ENCODE data around the gene NGEF.

NGEF gene

DNA sequence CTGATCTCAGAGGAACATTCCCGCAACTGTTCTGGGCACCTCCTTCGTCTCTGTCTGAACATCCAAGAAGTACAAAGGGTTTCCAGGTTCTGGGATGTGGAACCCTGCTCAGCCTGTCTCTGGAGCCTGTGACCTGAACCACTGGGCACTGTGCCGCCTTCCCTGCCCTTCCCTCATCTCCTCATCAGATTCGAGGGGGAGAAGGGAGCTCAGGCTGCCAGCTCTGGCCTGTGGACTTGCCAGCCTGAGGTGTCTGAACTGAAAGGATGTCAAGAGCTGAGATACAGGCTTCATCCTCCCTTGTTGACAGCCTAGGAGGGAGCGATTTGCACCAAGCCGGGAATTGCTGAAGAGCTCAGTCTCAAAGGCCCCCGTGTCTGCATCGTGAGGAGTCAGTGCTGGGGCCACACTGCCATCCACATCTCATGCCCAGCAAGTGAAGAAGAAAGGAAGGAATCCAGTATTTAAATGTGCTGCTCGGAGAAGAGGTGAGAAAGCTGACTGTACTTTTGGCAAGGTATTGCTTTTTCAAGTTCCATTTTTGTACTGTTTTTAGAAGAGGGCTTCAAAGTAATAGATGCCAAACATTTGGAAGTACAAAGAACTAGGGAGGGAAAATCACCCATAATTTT is 32.0 kb upstream of the NGEF start:
- FAIRE-seq: no peak

DNA sequence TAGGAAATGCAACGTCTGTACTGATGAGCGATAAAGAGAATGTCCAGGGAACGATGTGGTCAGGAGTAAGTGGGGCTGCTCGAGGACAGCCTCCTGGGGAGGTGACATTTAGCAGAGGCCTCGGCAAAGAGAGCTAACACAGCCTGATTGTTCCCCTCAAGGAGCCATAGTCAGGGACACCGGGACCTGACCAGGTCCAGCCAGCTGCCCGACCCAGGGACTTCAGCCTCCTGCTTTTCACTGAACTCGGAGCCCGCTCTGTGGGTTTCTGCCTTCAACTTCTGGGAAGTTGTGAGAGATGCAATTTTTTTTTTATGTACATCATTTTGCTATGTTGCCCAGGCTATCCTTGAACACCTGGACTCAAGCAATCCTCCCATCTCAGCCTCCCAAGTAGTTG is 29.5 kb upstream of the NGEF start:
- FAIRE-seq: no peak

DNA sequence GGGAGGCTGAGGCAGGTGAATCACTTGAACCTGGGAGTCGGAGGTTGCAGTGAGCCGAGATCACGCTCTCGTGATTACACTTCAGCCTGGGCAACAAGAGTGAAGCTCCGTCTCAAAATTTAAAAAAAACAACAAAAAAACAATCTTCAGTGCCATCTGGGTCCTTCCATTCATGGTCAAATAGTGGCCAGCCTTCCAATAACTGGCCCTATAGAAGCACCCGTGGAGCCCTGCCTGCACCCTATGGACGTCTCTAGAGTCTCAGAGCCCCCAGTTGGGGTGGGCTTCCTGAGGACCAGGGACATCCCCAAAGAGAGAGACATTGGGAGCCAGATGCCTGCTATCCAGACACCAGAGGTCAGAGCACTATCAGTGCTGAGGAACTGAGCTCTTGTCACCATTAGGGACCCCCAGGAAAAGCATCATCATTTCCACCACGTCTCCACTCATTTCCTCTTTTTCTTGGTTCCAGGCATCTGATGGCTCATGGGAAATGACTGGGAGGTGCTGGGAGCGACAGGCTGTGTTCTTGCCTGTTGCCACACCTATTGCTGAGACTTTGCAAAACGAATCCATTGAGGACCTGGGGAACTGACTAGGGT is 28.8 kb upstream of the NGEF start:
- no peak for FAIRE-seq

DNA sequence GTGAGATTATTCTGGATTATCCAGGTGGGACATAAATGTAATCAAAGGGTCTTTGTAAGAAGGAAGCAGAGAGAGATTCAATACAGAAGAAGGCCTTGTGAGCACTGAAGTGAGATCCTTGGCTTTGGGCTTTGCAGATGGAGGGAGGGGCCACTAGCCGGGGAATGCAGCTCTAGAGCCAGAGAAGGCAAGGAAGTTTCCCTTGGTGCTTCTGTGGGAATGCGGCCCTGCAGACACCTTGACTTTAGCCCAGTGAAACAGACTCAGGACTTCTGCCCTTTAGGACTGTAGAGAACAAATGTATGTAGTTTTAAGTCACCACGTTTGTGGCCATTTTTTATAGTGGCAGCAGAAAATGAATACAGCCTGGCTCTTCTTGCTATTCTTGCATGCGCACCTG is 27.5 kb upstream of the NGEF start:
- FAIRE-seq: no peak

DNA sequence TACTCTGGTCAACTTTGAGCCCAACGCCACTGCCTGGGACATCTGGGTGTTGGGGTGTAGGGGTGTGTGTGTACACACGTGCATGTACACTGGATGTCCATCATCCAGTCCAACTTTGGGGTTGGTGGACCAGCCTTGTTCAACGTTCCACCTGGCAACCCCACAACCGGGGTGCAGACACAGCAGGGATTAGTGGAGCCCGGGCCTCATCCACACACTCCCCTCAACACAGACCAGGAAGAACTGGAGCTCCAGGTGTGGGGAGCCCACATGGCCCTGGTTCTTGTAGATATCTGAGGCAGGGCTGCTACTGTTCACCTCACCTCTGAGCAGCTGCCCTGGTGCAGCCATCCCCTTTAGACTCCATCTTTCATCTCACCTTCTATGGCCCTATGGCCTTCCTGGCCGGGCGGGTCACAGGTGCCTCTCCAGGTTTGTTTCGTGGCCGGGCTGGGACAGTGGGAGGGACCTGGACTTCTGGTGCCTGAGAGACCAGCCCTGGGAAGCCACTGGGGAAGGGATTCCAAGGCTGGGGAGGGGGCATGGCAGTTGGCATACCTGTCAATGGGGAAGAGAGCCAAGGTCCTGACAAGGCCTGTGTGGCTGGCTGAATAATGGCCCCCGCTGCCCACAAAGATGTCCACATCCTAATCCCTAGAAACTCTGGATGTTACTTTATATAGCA is 26.9 kb upstream of the NGEF start:
- no peak for FAIRE-seq

DNA sequence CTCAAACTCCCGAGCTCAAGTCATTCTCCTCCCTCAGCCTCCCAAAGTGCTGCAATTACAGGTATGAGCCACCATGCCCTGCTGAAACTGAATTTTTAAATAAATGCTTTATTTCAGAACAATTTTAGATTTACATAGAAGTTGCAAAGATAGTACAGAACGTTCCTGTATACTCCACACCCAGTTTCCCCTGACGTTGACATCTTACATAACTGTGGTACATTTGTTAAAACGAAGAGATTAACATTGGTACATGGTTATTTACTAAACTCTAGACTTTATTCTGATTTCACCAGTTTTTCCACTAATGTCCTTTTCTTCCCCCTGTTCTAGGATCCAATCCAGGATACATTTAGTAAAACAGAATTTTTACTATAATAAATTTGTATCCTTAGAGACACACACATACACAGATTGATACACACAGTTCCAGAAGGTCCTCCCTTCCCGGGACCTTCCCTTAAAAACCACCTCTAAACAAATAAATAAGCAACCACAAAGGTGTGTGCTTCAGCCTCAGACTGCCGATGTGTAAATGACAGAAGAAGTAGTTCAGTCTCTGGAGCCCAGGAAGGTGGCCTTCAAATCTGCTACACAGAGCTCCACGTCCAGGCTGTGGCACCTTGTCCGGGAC is 26.3 kb upstream of the NGEF start:
- no peak for FAIRE-seq

DNA sequence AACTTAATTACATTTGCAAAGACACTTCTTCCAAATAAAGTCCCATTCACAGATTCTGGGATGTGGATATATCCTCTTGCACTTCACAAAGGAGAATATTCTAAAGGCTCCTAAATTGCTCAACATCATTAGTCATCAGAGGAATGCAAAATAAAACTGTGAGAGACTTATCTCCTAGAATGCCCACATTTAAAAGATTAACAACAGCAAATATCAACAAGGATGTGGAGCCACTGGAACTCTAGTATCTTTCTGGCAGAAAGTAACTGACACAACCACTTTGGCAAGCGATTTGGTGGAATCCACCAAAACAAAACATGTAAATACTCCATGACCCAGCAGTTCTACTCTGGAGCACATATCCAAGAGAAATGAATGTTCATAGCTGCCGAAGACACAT is 24.0 kb upstream of the NGEF start:
- no peak for FAIRE-seq

DNA sequence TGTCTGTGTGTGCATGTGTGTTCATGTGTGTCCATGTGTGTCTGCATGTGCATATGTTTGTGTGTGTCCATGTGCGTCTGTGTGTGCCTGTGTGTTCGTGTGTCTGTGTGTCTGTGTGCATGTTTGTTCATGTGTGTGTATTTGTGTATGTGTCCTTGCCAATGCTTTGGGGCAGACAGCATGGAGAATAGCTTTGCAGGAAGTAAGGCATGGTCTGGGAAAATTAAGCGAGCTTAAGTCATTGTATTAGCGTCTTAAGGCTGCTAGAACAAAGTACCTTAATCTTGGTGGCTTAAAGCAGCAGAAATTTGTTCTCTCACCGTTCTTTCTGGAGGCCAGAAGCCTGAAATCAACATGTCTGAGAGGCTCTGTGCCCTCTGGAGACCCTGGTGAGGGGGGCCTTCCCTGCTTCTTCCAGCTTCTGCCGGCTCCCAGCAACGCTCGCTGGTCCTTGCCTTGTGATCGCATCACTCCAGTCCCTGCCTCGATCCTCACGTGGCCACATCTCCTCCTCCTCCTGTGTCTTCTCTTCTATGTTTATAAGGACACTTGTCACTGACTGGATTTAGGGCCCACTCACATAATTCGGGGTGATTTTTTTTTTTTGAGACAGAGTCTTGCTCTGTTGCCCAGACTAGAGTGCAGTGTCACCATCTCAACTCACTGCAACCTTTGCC is 23.2 kb upstream of the NGEF start:
- FAIRE-seq: no peak

DNA sequence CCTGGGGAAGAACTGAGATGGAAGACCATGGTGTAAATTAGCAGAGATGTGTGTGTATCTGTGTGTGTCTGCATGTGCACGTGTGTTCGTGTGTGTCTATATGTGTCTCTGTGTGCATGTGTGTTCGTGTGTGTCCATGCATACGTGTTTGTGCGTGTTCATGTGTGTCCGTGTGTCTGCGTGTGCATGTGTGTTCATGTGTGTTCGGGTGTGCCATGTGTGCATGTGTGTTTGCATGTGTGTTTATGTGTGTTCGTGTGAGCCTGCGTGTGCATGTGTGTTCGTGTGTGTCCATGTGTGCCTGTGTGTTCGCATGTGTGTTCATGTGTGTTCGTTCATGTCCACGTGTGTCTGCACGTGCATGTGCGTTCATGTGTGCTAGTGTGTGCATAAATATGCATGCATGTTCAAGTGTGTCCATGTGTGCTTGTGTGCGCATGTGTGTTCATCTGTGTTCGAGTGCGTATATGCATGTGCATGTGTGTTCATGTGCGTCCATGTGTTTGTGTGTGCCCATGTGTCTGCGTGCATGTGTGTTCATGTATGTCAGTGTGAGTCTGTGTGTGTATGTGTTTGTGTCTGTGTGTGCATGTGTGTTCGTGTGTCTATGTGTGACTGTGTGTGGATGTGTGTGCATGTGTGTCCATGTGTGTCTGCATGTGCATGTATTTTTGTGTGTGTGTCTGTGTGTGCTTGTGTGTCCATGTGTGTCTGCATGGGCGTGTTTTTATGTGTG is 22.5 kb upstream of the NGEF start:
- FAIRE-seq: no peak

DNA sequence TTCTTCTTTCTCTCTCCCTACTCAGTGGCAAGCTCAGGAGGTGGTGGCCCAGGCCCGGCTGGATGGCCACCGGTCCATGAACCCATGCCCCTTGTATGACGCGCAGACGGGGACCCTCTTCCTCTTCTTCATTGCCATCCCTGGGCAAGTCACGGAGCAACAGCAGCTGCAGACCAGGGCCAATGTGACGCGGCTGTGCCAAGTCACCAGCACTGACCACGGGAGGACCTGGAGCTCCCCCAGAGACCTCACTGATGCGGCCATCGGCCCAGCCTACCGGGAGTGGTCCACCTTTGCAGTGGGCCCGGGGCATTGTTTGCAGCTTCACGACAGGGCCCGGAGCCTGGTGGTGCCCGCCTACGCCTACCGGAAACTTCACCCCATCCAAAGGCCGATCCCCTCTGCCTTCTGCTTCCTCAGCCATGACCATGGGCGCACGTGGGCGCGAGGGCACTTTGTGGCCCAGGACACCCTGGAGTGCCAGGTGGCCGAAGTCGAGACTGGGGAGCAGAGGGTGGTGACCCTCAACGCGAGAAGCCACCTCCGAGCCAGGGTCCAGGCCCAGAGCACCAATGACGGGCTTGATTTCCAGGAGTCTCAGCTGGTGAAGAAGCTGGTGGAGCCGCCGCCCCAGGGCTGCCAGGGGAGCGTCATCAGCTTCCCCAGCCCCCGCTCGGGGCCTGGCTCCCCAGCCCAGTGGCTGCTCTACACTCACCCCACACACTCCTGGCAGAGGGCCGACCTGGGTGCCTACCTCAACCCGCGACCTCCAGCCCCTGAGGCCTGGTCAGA is 21.2 kb upstream of the NGEF start:
- no peak for FAIRE-seq

DNA sequence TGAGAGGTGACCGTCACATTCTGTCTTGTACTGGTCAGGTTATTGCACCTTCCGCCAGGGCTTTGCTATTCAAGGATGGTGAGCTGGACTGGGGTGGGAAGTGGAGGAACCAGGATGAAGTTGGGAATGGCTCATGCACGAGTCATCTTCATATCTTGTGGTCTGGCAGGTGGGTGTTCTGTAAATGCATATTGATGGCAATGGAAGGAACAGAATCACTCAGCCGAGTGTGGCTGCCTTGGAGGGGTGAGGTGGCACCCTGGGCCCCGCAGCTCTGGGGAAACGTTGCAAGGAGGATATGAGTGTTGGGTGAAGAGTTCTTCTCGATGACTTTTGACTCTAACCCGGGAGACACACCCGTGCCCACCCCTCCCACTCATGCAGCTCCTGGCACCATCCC is 20.6 kb upstream of the NGEF start:
- FAIRE-seq: no peak

DNA sequence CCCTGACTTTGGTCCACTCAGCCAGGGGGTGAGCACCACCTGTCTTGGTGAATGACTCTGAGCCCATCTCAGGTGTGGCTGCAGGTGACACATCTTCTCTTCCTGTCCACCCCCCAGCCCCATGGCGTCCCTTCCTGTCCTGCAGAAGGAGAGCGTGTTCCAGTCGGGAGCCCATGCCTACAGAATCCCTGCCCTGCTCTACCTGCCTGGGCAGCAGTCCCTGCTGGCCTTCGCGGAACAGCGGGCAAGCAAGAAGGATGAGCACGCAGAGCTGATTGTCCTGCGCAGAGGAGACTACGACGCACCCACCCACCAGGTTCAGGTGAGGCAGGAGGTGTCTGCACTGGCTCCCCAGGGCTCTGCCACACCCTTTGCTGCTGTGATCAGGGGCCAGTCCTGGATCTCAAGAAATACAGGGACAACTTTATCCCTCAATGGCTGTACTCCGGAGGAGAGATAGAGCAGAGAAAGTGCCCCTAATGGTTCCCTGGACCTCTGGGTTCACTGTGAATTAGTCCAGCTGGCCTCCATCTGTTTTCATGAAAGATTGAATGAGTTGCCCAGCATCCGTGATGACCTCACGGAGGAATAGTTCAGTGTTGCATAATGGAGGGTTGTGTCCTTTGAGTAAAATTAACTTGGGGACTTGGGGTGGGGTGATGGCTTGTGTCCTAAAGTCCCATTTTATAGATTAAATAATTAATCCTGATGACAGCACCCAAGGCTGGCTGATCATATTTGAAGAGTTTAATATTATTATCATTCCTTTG is 19.7 kb upstream of the NGEF start, which contains the start of gene NEU2:
Gene NEU2 (plus strand): TSS at position 122 of the 770 bp plus-strand sequence. CDS start 0 bp downstream, at position 122.
- no peak for FAIRE-seq

DNA sequence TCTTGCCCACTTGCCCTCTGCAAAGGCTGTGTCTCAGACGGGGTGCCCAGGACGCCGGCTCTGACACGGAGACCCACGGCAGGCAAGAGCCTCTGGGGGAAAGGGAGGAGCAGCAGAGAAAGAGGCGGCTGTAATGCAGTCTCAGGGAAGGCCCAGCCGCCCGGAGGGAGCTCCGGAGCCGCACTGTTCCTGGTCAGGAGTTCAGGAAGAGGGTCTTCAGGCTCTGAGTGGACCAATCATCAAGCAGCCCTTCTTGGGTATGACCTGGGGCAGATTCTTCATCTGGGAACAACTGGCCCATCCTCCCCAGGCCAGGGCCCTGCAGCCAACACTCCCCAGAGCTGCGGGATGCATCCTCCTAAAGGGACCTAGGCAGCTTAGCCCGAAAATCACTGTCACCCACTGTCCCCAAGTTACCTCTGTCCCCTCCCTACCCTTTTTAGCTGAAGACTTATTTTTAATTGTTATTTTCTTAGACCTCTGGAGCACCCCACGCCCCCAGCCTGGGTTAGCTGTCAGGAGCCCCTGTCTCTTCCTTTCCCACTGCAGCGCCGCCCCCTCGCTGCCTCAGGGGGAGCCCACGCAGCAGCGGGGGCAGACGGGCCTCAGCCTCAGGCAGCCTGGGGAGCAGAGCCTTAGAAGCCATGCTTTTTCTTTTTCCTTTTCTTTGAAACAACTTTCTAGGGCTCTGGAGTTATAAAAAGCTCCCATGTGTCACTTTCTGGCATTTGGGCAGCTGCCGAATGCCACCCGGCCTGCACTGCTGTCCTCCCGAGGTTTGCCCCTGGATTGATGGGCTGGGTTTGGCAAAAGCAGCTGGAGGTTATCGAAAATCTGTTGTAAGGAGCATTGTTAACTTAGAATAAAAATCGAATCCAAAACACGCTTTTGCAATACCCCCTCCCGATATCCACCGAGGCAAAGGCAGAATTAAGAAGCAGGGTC is 18.8 kb upstream of the NGEF start:
- FAIRE-seq: no peak

DNA sequence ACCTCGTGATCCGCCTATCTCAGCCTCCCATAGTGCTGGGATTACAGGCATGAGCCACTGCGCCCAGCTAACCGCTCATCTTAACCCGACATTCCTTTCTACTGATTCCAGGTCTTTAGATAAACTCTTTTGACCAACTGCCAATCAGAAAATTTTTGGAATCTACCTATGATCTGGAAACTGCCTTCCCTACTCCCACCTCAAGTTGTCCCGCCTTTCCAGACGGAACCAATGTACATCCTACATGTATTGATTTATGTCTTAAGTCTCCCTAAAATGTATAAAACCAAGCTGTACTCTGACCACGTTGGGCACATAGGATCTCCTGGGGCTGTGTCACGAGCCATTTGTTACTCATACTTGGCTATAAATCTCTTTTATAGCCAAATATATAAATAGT is 16.3 kb upstream of the NGEF start:
- no peak for FAIRE-seq

DNA sequence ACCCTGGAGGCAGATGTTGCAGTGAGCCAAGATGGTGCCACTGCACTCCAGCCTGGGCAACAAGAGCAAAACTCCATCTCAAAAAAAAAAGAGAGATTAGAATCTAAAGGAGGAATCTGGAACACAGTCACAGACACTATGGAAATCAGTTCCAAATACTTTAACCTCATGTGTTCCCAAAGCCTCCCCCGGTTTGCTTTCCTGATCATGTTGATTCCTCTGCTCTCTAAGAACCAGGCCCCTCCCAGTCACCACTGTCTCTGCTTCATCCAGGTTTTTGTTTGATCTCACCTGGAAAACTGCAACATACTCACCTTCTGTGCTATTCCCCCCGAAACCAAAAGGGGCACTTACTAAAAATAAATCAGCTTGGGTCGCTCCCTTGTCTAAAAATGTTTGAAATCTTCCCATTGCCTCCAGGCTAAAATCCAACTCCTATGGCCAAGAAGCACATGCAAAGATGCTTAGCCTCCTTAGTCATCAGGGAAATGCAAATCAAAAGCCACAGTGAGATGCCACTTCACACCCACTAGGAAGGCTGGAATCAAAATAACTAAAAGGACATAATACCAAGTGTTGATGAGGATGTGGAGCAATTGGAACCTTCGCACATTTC is 13.2 kb upstream of the NGEF start:
- FAIRE-seq: no peak

DNA sequence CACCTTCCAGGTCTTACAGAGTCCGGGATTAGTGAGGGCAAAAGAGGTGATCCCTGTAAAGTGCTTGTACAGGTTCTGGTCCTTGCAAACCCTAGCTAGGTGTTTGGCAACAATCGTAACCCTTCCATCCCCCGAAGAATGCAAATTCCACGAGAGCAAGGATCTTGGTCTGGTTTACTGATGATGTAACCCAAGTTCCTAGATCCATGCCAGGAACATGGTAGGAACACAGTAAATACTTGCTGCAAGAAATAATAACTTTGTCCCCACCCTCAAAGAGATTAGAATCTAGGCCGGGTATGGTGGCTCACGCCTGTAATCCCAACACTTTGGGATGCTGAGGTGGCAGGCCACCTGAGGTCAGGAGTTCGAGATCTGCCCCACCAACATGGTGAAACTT is 12.7 kb upstream of the NGEF start:
- no peak for FAIRE-seq

DNA sequence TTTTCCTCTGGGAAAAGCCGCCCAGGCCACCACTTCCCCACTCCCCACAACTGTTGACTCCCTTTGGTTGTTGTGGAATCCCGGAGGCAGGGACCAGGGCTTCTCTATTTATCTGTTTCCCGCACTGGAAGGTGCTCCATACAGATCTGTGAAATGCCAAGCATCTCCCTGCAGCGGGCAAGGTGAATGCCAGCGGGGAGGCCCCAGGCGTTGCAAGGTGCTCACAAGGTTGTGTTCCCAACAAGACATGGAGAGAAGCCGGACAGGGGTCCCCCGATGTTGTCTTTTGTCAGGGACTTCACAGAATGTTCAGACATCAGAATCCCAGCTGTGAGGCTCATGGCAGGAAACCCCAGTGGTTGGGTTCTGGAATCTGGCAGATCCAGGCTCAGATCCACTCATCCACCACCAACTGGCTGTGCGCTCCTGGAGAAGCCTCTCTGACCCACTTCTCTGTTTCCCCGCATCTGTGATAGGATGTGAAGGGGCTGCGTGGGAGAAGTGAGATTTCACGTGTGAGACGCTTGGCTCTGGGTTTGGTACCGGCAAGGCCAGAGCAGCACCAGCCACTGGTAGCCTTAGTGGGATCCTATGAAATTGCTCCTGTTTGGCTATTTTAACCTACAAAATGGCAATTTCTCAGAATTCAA is 10.8 kb upstream of the NGEF start:
- FAIRE-seq: no peak

DNA sequence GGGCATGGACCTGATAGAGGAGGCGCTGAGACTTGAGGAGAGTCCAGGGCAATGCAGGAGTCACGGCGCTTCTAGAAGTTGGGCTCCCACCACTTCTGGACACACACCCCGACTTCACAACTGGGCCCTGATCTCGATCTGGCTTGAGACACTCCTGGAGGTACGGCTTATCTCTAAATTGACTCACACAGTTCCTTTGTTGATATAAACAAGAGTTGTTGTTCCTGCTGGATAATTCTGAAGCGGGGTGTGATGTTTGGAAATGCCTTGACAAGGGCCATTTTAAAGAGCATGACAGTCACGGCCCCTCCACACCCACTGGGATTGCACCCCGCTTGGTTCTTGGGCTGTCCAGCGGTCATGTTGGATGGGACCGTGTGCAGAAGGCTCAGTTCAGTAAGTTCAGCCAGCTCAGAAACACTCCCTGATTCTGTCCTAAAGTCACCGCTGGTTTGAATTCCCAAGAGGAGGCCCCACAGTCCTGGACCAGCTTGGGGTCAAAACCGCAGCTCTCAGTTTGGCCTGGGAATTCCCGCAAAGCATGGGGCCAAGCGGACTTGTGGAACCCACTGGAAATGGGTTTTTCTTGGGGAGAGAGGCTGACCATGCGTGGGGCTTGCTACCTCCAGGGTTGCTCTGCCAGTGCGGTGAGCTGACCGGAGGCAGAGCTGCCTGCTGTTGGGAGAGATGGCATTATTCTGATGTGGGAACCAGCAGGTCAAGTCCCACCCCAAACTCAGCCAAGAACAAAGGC is 10.1 kb upstream of the NGEF start:
- FAIRE-seq: no peak

Measured in colon (tissue), 2 donors.